GM21576 (cell line): ENCODE data around the gene SLC44A3.
"Not testable (repeated sequence)": the region's sequence is repeated elsewhere in the genome, so short reads cannot be mapped to it uniquely, and the experiment has no call there.

Experiments used
- ATAC-seq: cut with Tn5 transposase; IDR thresholded peaks from one replicate; pipeline ENCODE4 v1.9.1; 2021; ENCODE audit warnings: mild to moderate bottlenecking, moderate library complexity; ENCODE audit not compliant: unreplicated experiment

The SLC44A3 gene

DNA sequence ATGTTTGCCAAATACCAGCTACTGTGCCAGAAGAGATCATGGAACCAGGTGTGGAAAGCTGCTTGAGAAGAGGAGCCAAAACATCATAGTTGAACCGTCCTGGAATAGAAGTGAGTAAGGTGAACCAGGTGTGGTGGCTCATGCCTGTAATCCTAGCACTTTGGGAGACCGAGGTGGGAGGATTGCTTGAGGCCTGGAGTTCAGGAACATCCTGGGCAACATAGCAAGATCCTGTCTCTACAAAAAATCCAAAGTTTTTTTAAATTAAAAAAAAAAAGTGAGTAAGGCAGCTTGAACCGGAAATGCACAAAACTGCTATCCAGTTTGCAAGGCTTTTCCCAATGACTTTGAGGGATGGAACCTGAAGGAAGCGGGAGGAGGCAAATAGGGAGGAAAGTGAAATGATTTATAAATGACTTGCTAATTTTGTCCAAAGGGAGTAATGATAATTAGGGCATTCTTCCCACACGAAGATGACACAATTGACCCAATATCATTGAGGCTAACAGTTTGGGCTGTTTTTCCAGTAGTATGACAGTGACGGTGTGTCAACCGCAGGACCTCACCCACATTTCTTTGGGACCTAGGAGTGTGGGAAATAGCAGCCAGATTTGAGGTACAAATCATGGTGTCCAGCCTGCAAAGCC is 108.3 kb downstream of the SLC44A3 start:
- ATAC-seq = no peak

DNA sequence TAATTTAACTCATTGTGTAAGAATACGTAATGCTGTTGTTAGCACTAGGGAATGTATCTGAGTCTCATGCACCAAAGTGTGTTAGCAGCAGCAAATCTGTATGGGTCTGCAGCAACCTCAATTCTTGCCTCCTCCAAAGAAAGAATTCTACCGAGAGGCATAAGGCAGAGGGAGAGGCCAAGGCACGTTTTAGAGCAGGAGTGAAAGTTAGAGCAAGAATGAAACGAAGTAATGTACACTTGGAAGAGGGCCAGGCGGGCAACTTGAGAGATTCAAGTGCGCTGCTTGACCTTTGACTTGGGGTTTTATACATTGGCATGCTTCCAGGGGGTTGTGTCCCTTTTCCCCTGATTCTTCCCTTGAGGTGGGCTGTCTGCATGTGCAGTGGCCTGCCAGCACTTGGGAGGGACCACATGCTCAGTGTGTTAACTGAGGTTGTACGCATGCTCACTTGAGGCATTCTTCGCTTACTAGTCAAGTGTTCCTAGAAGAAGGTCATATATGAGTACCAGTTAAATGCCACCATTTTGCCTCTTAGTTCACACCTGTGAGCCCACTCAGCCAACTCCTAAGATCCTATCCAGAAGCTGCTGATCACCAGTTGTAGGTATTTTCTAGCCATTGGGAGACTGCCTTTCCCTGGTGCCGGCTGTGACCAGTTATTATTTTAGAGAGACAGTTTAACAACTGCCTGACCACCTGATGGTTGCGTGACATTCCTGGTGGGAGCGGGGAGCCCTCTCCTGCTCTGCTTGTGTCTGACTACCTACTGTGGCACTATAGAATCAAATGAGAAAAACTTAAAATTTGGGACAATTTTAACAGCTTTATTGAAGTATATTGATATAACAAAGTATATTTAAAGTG is 109.4 kb downstream of the SLC44A3 start:
- no peak for ATAC-seq

DNA sequence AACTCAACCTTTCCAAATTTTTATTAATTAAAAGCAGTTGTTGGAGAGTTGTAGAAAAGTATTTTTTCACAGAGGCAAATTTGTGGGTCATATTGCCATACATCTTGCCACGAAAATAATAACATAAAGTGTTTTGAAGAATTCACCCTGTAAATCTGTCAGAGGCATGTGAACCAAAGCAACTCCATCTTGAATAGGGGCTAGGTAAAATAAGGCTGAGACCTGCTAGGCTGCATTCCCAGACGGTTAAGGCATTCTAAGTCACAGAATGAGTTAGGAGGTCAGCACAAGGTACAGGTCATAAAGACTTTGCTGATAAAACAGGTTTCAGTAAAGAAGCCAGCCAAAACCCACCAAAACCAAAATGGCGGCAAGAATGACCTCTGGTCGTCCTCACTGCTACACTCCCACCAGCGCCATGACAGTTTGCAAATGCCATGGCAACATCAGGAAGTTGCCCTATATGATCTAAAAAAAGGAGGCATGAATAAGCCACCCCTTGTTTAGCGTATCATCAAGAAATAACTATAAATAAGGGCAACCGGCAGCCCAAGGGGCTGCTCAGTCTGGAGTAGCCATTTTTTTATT is 111.2 kb downstream of the SLC44A3 start:
- ATAC-seq = no peak

DNA sequence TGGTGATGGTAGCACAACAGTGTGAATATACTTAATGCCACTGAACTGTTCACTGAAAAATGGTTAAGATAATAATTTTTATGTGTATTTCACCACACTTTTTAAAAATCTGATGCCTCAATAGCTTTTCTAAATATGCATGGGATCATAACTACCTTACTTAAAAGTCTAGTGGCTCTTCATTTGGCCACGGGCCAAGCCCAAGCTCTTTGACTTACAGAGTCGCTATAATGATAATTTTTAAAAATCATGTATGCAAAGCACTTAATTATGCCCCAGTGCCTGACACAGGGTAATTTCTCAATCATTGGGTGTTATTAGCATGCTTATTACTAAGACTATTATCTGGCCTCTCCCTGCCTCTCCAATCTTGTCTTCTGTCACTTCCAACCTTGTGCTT is 114.4 kb downstream of the SLC44A3 start:
- no peak for ATAC-seq

DNA sequence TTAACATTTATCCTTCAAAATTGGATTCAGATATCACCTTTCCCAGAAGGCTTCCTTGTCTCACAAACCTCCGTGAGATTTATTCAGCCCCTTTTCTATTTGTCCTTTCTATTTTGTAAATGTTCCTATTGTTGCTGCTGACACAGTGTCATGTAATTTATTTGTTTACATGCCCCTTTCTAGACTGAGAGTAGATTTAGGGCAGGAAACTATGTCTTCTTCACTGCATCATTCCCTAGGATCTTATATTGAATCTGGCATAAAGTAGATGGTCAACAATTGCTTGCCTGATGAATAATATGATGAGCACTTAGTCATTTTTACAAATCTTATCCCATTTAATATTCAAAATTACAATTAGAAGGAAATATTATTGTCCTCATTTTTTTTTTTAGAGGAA is 114.9 kb downstream of the SLC44A3 start:
- no peak for ATAC-seq

DNA sequence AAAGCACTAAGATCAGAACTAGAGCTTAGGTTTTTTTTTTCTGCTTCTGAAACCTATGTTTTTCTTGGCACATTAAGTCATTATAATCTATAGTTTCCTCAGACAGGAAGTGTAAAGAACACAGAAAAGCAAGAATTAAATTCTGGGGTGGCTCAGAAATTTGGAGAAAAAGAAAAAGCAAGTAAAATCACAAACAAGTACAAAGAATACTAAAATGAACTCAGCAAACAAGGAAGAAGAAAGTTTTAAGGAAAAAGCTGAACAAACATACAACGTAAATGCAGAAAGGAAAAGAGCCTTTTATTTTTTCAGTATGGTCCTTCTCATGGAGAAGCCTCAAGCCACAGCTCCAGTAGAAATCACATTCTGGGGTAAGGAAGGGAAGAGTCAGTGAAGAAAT is 115.3 kb downstream of the SLC44A3 start:
- no peak for ATAC-seq

DNA sequence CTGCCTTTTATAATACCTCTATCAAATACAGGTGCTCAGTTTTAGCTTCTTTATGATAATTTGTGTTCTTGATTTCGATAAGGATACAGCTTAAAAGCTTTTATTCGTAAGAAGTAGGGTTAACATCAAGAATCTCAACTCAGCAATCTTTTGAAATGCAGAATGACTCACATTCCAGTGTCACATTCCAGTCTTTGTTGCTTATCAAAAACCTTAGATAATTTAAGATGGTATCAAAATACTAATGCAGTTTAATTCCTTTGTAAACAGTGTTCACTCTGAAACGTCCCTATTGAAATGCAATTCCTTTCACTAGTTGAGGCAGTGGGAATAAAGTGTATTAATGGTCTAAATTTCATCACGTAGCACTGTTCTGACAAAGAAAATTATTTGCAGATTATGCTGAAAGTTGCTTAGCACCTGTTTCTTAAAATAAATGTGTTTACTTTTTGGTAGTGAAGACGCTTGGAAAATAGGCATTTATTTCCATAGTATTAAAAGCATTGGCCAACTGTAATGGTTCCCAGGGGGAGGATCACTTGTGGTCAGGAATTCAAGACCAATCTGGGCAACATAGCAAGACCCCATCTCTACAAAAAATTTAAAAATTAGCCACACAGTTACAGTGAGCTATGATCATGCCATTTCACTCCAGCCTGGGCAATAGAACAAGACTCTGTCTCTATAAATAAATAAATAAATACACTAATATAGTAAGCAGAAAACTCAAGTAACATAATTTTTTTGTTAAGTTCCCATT is 116.9 kb downstream of the SLC44A3 start:
- no peak for ATAC-seq

DNA sequence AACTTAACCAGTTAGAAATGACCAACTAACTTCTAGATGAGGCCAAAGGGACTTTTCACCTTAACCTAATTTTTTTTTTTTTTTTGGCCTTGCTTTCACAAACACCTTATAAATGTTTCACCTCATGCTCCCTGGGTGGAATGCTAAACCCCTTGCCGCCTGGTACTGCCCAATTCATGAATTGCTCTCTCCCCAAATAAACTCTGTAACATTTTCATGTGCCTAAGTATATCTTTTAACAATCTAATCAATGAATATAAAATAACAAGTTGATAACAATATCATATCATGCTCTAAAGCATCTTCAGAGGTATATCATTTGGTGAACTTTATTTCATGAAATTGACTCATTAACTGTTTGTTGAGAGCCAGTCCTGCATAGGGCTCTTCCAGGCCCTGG is 117.7 kb downstream of the SLC44A3 start:
- no peak for ATAC-seq

DNA sequence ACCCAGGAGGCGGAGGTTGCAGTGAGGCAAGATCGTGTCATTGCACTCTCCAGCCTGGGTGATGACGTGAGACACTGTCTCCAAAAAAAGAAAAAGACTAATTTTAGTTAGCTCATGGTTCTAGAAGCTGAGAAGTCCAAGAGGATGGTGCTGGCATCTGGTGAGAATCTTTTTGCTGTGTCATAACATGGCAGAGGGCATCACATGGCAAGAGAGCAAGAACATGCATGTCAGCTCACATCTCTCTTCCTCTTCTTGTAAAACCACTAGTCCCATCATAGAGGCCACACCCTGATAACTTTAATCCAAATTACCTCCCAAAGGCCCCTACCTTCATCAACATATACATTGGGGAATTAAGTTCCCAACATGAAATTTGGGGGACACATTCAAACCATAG is 120.6 kb downstream of the SLC44A3 start:
- no peak for ATAC-seq

DNA sequence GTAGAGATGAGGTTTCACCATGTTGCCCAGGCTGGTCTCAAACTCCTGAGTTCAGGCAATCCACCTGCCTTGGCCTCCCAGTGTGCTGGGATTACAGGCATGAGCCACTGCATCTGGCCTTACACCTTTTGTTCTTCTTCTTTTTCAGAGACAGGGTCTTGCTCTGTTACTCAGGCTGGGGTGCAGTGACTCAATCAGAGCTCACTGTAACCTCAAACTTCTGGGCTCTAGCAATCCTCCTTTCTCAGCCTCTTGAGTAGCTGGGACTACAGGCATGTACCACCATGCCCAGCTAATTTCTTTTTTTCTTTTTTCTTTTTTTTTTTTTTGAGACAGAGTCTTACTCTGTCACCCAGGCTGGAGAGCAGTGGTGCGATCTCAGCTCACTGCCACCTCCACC is 121.3 kb downstream of the SLC44A3 start:
- ATAC-seq = not testable (repeated sequence)

DNA sequence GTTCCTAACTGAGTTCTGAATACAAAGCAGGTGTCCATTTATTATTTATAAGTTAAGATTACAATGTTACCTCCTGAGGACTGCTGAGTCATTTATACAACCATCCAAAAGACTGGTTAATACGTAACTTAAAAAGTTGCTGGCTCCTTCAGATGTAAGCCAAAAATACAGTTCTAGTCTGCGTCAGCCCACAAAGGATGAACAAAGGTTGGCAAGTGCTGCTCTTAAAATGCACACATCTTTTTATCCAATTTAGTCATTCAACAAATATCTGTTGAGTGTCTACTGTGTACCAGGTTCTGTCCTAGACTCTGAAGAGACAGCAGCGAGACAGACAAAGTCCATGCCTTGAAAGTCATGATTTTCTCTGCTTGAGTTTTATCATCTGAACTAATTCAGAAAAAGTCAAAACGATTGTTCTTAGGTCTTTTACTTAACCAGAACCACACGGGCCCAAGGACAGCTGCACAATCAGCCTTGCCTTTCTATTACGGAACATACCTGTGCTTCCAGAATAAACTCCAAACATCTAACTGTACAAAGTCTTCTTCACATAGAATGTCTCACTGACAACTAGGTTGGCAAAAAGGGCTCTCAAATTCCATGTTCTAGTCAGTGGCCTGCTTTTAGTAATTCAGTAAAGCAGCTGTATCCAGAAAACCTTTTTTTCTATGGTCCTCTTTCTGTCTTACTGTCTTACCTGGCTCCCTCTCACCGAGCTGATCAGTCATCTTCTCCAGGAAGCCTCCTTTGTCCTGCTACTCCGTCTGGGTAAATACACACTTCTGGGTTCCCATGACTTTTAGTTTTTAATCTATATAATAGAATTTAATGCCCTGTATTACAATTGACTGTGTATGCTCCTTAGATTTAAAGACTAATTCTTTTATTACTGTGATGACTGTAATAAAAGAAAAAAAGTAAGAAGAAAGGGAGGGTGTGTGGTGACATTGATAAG is 122.3 kb downstream of the SLC44A3 start:
- no peak for ATAC-seq
